Panc1 (cell line): ENCODE measurements around the gene SYNPO. TPM values are rescaled to one million over a fixed set of nuclear protein-coding genes. Genes with fewer than 3 reads are reported as not detected.

Experiments
- ATAC-seq: fragments of 200-7000 bp; cut with Tn5 transposase; 2 replicates; pipeline ENCODE4 v1.9.1; 2020; ENCODE audit warnings: mild to moderate bottlenecking, moderate library complexity
- BruUV-seq: library from RNA; stranded (reverse); fragments of 400-500 nt; replicated peaks from 2 replicates; lab custom pipeline; 2021; lab: Mats Ljungman, UMichigan
- CTCF ChIA-PET: fragments of 300-600 bp; sonication (Branson Sonifier 250); formaldehyde crosslinking; loops from one replicate; lab custom pipeline; 2022; ENCODE audit warnings: antibody characterized with exemption; lab: Charles Lee
- POLR2A ChIA-PET: fragments of 300-600 bp; sonication (Branson Sonifier 250); formaldehyde crosslinking; loops from one replicate; lab custom pipeline; 2022; ENCODE audit warnings: antibody characterized with exemption; lab: Charles Lee
- DNase-seq: peaks from one replicate; pipeline ENCODE4 v3.0.0-alpha.2; 2010; ENCODE audit warnings: low read depth, low spot score
- H3K27ac ChIP-seq: 2 replicates; pipeline ENCODE4 v1.5.1; 2011; ENCODE audit warnings: mild to moderate bottlenecking, low read length, inconsistent platforms
- H3K27me3 ChIP-seq: fragments of 200-500 bp; sonication (Bioruptor generic); 2 replicates; pipeline ENCODE4 v1.6.0; 2014; ENCODE audit warnings: low read length, inconsistent platforms; ENCODE audit not compliant: control insufficient read depth, insufficient read depth
- H3K36me3 ChIP-seq: fragments of 200-500 bp; sonication (Bioruptor generic); 2 replicates; pipeline ENCODE4 v1.5.1; 2014; ENCODE audit warnings: inconsistent platforms, mild to moderate bottlenecking, low read length, moderate library complexity; ENCODE audit not compliant: control insufficient read depth, insufficient read depth
- H3K4me1 ChIP-seq: 2 replicates; pipeline ENCODE4 v1.5.1; 2011; ENCODE audit warnings: inconsistent platforms, mild to moderate bottlenecking, low read length, moderate library complexity; ENCODE audit not compliant: control insufficient read depth, insufficient read depth
- H3K4me3 ChIP-seq, 2 experiments: 2 replicates each; pipeline ENCODE4 v1.5.1; 2011 to 2012; ENCODE audit warnings: low read depth in 2 of 2, low read length in 2 of 2, mild to moderate bottlenecking in 2 of 2, inconsistent platforms in 1 of 2, moderate library complexity in 1 of 2
- H3K9me3 ChIP-seq: fragments of 200-500 bp; sonication (Bioruptor generic); 2 replicates; pipeline ENCODE4 v1.5.1; 2014; ENCODE audit warnings: low read depth, mild to moderate bottlenecking, inconsistent platforms, low read length, moderate library complexity; ENCODE audit not compliant: control insufficient read depth, insufficient read depth
- CTCF ChIP-seq: fragments of 450-650 bp; IDR thresholded peaks from 2 replicates; pipeline ENCODE4 v1.5.1; 2017; ENCODE audit warnings: mild to moderate bottlenecking
- POLR2AphosphoS5 ChIP-seq: IDR thresholded peaks from 2 replicates; pipeline ENCODE4 v1.6.1; 2012; ENCODE audit warnings: mild to moderate bottlenecking, low read depth, low read length, moderate library complexity
- REST ChIP-seq, 2 experiments: IDR thresholded peaks; 2 replicates each; pipeline ENCODE4 v1.6.1; 2011 to 2012; ENCODE audit warnings: low read depth in 2 of 2, control low read depth in 1 of 2, low read length in 1 of 2, mild to moderate bottlenecking in 1 of 2, moderate library complexity in 1 of 2; ENCODE audit not compliant: insufficient read depth in 1 of 2
- SIN3A ChIP-seq: IDR thresholded peaks from 2 replicates; pipeline ENCODE4 v1.6.1; 2012; ENCODE audit warnings: low read depth, mild to moderate bottlenecking, low read length, moderate library complexity, borderline replicate concordance; ENCODE audit not compliant: insufficient read depth
- TCF7L2 ChIP-seq: IDR thresholded peaks from 2 replicates; pipeline ENCODE4 v1.6.1; 2011; ENCODE audit warnings: mild to moderate bottlenecking, low read depth, low read length, inconsistent platforms
- in situ Hi-C: cut with HindIII; loops from 2 replicates; pipeline ENCODE4 v1.10.0; 2016; ENCODE audit warnings: low sequenced_read_pairs, low pct_unique_long_range_greater_than_20kb
- intact Hi-C: fragments of 100-400 bp; cut with micrococcal nuclease; formaldehyde crosslinking; loops from one replicate; pipeline ENCODE4 v1.10.0; 2022; ENCODE audit not compliant: unreplicated experiment
- total RNA-seq: library from RNA; stranded (reverse); gene quantifications from one replicate; pipeline ENCODE4 v1.2.1, GENCODE V29; 2021; ENCODE audit not compliant: unreplicated experiment

SYNPO gene
- total RNA-seq, 1 experiment from 2014 or later: 82.8 TPM

GRCh38 chr5:150598821-150599273 lies 41.6 kb upstream of the SYNPO start:
- Histone ChIP-seq H3K36me3 (no peaks in the 10 kb centered on the region), H3K27me3 (no peaks in the 10 kb centered on the region), H3K27ac (no peak overlapping the region), H3K9me3 (no peaks in the 10 kb centered on the region), H3K4me3 (no peak overlapping the region), H3K4me1 (peaks cover 12% of the 10 kb centered on the region)
- TF ChIP-seq POLR2AphosphoS5: no peak
- no peak for TF ChIP-seq SIN3A
- TF ChIP-seq CTCF: no peak
- no peak for TF ChIP-seq TCF7L2
- no peak for TF ChIP-seq REST (IDR thresholded peaks at IDR 0.05; ENCODE audit: insufficient read depth in 1 of 2, low read depth in 2 of 2, low read length in 1 of 2)
- intact Hi-C loops (no loop called here), in situ Hi-C loops (no loop called here)
- POLR2A ChIA-PET: no interaction called here
- ATAC-seq (no peak), DNase-seq (no peak)
- BruUV-seq: no TSS peak
- CTCF ChIA-PET: no interaction called here

GRCh38 chr5:150599281-150599680 lies 41.2 kb upstream of the SYNPO start:
- ChIA-PET POLR2A (no interaction called here), CTCF (no interaction called here)
- peaks cover 12% of the 10 kb centered on the region for H3K4me1 ChIP-seq
- in situ Hi-C loops: no loop called here
- TF ChIP-seq SIN3A (no peak), CTCF (no peak), POLR2AphosphoS5 (no peak), TCF7L2 (no peak), REST (IDR thresholded peaks at IDR 0.05; ENCODE audit: insufficient read depth in 1 of 2, low read depth in 2 of 2, low read length in 1 of 2) (no peak)
- H3K27ac ChIP-seq: no peak overlapping the region
- H3K27me3 ChIP-seq: no peaks in the 10 kb centered on the region
- intact Hi-C loops: no loop called here
- no peaks in the 10 kb centered on the region for H3K36me3 ChIP-seq
- H3K9me3 ChIP-seq: no peaks in the 10 kb centered on the region
- BruUV-seq: no TSS peak
- ATAC-seq (no peak), DNase-seq (no peak)
- H3K4me3 ChIP-seq: no peak overlapping the region
